HEK293 (cell line): Measurements from ENCODE around the gene BMF.

Experiments used
- BCL11A ChIP-seq: fragments of 450-650 bp; formaldehyde crosslinking; IDR thresholded peaks from 2 replicates; pipeline ENCODE4 v1.5.1; 2016; ENCODE audit warnings: low read depth, missing biosample characterization, missing genetic modification characterization
- KLF17 ChIP-seq: fragments of 450-650 bp; formaldehyde crosslinking; IDR thresholded peaks from 2 replicates; pipeline ENCODE4 v1.5.1; 2016; ENCODE audit warnings: missing biosample characterization, missing genetic modification characterization
- MEIS1 ChIP-seq: sonication (generic); formaldehyde crosslinking; IDR thresholded peaks from 2 replicates; pipeline ENCODE4 v1.8.1; 2022; ENCODE audit warnings: missing genetic modification reagents, mild to moderate bottlenecking, borderline replicate concordance
- MZF1 ChIP-seq: fragments of 450-650 bp; formaldehyde crosslinking; IDR thresholded peaks from 2 replicates; pipeline ENCODE4 v1.5.1; 2017; ENCODE audit warnings: missing biosample characterization, missing genetic modification characterization, borderline replicate concordance
- PATZ1 ChIP-seq: fragments of 450-650 bp; formaldehyde crosslinking; IDR thresholded peaks from 2 replicates; pipeline ENCODE4 v1.5.1; 2016; ENCODE audit warnings: missing biosample characterization, missing genetic modification characterization
- PRDM4 ChIP-seq: fragments of 450-650 bp; formaldehyde crosslinking; IDR thresholded peaks from 2 replicates; pipeline ENCODE4 v1.5.1; 2017; ENCODE audit warnings: missing biosample characterization, missing genetic modification characterization
- SP2 ChIP-seq: fragments of 450-650 bp; formaldehyde crosslinking; IDR thresholded peaks from 2 replicates; pipeline ENCODE4 v1.5.1; 2016; ENCODE audit warnings: missing biosample characterization, missing genetic modification characterization
- ZBTB6 ChIP-seq: fragments of 450-650 bp; formaldehyde crosslinking; IDR thresholded peaks from 2 replicates; pipeline ENCODE4 v1.5.1; 2017; ENCODE audit warnings: missing biosample characterization, missing genetic modification characterization
- ZEB2 ChIP-seq: fragments of 450-650 bp; formaldehyde crosslinking; IDR thresholded peaks from 2 replicates; pipeline ENCODE4 v1.5.1; 2016; ENCODE audit warnings: missing biosample characterization, missing genetic modification characterization
- ZFP41 ChIP-seq: fragments of 450-650 bp; formaldehyde crosslinking; IDR thresholded peaks from 2 replicates; pipeline ENCODE4 v1.5.1; 2016; ENCODE audit warnings: missing biosample characterization, missing genetic modification characterization, borderline replicate concordance
- ZNF174 ChIP-seq: fragments of 450-650 bp; formaldehyde crosslinking; IDR thresholded peaks from 2 replicates; pipeline ENCODE4 v1.5.0; 2017; ENCODE audit warnings: missing biosample characterization, mild to moderate bottlenecking, missing genetic modification characterization
- ZNF18 ChIP-seq: fragments of 450-650 bp; formaldehyde crosslinking; IDR thresholded peaks from 2 replicates; pipeline ENCODE4 v1.5.1; 2016; ENCODE audit warnings: missing biosample characterization, missing genetic modification characterization
- ZNF19 ChIP-seq: fragments of 450-650 bp; formaldehyde crosslinking; IDR thresholded peaks from 2 replicates; pipeline ENCODE4; 2016; ENCODE audit warnings: missing biosample characterization, missing genetic modification characterization, low read depth
- ZNF202 ChIP-seq: fragments of 450-650 bp; formaldehyde crosslinking; IDR thresholded peaks from 2 replicates; pipeline ENCODE4 v1.5.1; 2016; ENCODE audit warnings: missing biosample characterization, missing genetic modification characterization, borderline replicate concordance
- ZNF324 ChIP-seq: fragments of 450-650 bp; formaldehyde crosslinking; IDR thresholded peaks from 2 replicates; pipeline ENCODE4 v1.5.1; 2016; ENCODE audit warnings: missing biosample characterization, missing genetic modification characterization
- ZNF341 ChIP-seq: fragments of 450-650 bp; formaldehyde crosslinking; IDR thresholded peaks from 2 replicates; pipeline ENCODE4; 2016; ENCODE audit warnings: low read depth, missing biosample characterization, missing genetic modification characterization
- ZNF561 ChIP-seq: fragments of 450-650 bp; IDR thresholded peaks from 2 replicates; pipeline ENCODE4 v1.5.1; 2018; ENCODE audit warnings: missing biosample characterization, missing genetic modification characterization, borderline replicate concordance
- ZNF571 ChIP-seq: fragments of 450-650 bp; formaldehyde crosslinking; IDR thresholded peaks from 2 replicates; pipeline ENCODE4 v1.5.0; 2017; ENCODE audit warnings: missing biosample characterization, missing genetic modification characterization
- ZNF600 ChIP-seq: fragments of 450-650 bp; formaldehyde crosslinking; IDR thresholded peaks from 2 replicates; pipeline ENCODE4 v1.5.1; 2016; ENCODE audit warnings: missing biosample characterization, missing genetic modification characterization
- ZNF639 ChIP-seq: fragments of 450-650 bp; formaldehyde crosslinking; IDR thresholded peaks from 2 replicates; pipeline ENCODE4 v1.5.1; 2016; ENCODE audit warnings: missing biosample characterization, missing genetic modification characterization
- TF ChIP-seq, protein P1 (sequence below): fragments of 450-650 bp; formaldehyde crosslinking; IDR thresholded peaks from 2 replicates; pipeline ENCODE4 v1.5.1; 2016; ENCODE audit warnings: missing biosample characterization, missing genetic modification characterization
- TF ChIP-seq, protein P2 (sequence below): fragments of 450-650 bp; formaldehyde crosslinking; IDR thresholded peaks from 2 replicates; pipeline ENCODE4 v1.5.1; 2016; ENCODE audit warnings: missing biosample characterization, missing genetic modification characterization

The BMF gene

GRCh38 chr15:40104865-40105516 lies 3.7 kb downstream of the BMF start (continued):
- TF ChIP-seq ZBTB6 (tag by site-specific recombination) (no peak), ZNF19 (no peak), ZNF561 (tag by site-specific recombination) (0 out of 2 replicates have a peak, but pooled peaks have one; percentile 13), ZNF341 (tag by site-specific recombination) (peak; percentile 77), PRDM4 (no peak), MEIS1 (CRISPR knock-in tag) (no peak), ZNF174 (tag by site-specific recombination) (no peak), ZNF600 (tag by site-specific recombination) (peak; percentile 95), ZEB2 (tag by site-specific recombination) (peak; percentile 84), ZNF639 (peak; percentile 76; the same call in 1 of the 2 replicates), ZNF18 (tag by site-specific recombination) (0 out of 2 replicates have a peak, but pooled peaks have one; percentile 21), SP2 (tag by site-specific recombination) (peak; percentile 68), BCL11A (peak; percentile 65; the same call in 1 of the 2 replicates), MZF1 (tag by site-specific recombination) (peak; percentile 63; the same call in 1 of the 2 replicates), ZFP41 (tag by site-specific recombination) (no peak), ZNF324 (tag by site-specific recombination) (peak; percentile 58; the same call in 1 of the 2 replicates), KLF17 (tag by site-specific recombination) (peak; percentile 83; the same call in 1 of the 2 replicates), ZNF571 (no peak), ZNF202 (no peak), PATZ1 (tag by site-specific recombination) (peak; percentile 61; the same call in 1 of the 2 replicates)
- TF ChIP-seq, protein P1, sequence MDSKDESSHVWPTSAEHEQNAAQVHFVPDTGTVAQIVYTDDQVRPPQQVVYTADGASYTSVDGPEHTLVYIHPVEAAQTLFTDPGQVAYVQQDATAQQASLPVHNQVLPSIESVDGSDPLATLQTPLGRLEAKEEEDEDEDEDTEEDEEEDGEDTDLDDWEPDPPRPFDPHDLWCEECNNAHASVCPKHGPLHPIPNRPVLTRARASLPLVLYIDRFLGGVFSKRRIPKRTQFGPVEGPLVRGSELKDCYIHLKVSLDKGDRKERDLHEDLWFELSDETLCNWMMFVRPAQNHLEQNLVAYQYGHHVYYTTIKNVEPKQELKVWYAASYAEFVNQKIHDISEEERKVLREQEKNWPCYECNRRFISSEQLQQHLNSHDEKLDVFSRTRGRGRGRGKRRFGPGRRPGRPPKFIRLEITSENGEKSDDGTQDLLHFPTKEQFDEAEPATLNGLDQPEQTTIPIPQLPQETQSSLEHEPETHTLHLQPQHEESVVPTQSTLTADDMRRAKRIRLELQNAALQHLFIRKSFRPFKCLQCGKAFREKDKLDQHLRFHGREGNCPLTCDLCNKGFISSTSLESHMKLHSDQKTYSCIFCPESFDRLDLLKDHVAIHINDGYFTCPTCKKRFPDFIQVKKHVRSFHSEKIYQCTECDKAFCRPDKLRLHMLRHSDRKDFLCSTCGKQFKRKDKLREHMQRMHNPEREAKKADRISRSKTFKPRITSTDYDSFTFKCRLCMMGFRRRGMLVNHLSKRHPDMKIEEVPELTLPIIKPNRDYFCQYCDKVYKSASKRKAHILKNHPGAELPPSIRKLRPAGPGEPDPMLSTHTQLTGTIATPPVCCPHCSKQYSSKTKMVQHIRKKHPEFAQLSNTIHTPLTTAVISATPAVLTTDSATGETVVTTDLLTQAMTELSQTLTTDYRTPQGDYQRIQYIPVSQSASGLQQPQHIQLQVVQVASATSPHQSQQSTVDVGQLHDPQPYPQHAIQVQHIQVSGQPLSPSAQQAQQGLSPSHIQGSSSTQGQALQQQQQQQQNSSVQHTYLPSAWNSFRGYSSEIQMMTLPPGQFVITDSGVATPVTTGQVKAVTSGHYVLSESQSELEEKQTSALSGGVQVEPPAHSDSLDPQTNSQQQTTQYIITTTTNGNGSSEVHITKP: peak; percentile 76
- TF ChIP-seq, protein P2, sequence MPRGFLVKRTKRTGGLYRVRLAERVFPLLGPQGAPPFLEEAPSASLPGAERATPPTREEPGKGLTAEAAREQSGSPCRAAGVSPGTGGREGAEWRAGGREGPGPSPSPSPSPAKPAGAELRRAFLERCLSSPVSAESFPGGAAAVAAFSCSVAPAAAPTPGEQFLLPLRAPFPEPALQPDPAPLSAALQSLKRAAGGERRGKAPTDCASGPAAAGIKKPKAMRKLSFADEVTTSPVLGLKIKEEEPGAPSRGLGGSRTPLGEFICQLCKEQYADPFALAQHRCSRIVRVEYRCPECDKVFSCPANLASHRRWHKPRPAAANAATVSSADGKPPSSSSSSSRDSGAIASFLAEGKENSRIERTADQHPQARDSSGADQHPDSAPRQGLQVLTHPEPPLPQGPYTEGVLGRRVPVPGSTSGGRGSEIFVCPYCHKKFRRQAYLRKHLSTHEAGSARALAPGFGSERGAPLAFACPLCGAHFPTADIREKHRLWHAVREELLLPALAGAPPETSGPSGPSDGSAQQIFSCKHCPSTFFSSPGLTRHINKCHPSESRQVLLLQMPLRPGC (tag by site-specific recombination): peak; percentile 30; the same call in 1 of the 2 replicates
